CD4-positive, alpha-beta T cell treated with Interleukin-1 beta for 1 hour (primary cell): ENCODE measurements around the gene CD302.
"Not testable (repeated sequence)": the region's sequence is repeated elsewhere in the genome, so short reads cannot be mapped to it uniquely, and the experiment has no call there.

ENCODE experiments used
- DNase-seq, 2 donors: peaks; one replicate each; pipeline ENCODE4 v3.0.0-alpha.2; 2020 to 2022

Gene CD302

GRCh38 chr2:159792599-159792998 is 5.4 kb downstream of the CD302 start:
- no peak for DNase-seq

DNA sequence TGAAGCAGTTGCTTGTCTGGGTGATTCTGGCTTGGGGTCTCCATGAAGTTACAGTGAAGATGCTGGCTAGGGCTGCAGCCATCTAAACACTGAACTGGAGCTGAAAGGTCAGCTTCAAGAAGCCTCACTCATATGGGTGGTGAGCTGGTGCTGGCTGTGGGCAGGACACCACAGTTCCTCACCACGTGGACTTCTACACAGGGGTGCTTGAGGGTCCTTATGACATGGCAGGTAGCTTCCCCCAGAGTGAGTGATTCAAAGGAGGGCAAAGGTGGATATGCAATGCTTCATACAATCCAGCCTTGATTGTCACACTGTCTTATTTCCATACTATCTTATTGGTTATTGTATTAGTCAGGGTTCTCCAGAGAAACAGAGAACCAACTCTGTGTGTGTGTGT is 6.0 kb downstream of the CD302 start:
- DNase-seq, result no peak

GRCh38 chr2:159790323-159790722 is 7.7 kb downstream of the CD302 start:
- no peak for DNase-seq

GRCh38 chr2:159788253-159788652 is 9.8 kb downstream of the CD302 start:
- DNase-seq, result no peak

DNA sequence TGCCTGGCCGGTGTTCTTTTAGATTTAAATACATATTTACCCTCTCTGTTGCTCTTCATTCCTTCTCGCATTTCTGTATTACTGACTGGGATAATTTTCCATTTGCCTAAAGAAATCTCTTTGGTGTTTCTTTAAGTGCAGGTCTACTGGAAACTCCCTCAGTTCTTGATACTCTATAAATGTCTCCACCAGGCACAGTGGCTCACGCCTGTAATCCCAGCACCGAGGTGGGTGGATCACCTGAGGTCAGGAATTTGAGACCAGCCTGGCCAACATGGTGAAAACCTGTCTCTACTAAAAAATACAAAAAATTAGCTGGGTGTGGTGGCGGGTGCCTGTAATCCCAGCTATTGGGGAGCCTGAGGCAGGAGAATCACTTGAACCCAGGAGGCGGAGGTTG is 10.4 kb downstream of the CD302 start:
- DNase-seq, result not testable (repeated sequence)

DNA sequence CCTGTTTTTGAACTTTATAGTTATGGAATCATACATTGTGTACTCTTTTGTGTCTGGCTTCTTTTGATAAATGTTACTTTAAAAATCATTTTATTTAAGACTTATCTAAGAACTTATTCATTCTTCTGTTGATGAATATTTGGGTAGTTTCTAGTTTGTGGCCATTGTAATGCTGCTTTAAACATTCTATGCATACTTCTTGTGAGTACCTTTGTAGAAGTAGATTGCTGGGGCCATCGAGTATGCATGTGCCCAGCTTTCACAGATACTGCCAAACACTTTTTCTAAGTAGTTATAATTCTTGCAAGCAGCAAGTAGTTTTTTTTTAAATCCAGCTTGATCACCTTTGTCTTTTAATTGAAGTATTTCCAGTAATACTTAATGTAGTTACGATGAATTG is 11.1 kb downstream of the CD302 start:
- DNase-seq, result no peak

DNA sequence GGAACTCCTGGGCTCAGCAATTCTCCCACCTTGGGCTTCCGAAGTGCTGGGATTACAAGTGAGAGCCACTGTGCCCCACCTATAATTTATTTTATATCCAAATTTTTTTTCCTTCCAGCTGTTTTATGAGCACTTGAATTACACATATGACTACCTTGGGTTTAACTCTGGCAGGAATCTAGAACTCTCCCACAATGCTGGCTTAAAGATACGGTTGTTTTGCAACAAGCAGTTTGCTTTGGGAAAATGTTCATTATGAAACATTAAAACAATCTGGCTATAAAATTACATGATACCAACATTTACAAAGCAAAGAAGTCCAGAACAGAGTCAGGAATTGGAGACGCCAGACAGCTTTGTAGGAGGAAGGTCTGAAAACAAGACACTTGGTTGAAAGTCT is 12.8 kb downstream of the CD302 start:
- DNase-seq, result no peak

- not testable (repeated sequence) for DNase-seq
These were observed 13.3 kb downstream of the CD302 start for GRCh38 chr2:159784744-159785143.

GRCh38 chr2:159783556-159783955 is 14.5 kb downstream of the CD302 start:
- no peak for DNase-seq

DNA sequence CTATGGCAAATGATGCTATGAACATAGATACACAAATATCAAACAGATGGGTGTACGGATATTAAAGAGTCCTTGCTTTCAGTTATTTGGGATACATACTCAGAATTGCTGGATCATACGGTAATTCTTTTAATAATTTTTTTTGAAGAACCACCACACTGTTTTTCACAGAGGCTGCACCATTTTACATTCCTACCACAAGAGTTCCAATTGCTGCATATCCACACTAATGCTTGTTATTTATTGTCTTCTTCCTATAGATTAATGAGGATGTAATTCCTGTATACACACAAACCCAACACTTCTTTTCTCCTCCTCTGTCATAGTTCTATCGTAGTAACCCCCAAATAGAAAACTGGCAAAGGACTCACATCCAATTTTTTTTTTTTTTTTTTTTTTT is 21.7 kb downstream of the CD302 start:
- DNase-seq, result no peak

DNA sequence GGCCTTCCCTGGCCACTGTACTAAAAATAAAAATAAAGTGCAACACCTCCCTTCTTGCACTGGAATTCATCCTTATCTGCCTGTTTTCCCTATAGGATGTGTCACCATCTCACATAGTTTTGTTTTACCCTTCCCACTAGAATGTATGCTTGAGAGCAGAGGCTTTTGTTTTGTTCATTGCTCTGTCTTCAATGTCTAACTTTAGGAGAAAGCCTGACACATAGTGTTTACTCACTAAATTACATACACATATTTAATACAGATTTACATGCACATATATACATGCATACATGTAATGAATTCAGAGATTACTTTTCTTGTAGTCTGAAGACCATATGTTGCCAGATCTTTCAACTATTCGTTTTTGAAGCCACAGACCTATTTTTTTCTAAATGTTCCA is 23.0 kb downstream of the CD302 start:
- no peak for DNase-seq

DNA sequence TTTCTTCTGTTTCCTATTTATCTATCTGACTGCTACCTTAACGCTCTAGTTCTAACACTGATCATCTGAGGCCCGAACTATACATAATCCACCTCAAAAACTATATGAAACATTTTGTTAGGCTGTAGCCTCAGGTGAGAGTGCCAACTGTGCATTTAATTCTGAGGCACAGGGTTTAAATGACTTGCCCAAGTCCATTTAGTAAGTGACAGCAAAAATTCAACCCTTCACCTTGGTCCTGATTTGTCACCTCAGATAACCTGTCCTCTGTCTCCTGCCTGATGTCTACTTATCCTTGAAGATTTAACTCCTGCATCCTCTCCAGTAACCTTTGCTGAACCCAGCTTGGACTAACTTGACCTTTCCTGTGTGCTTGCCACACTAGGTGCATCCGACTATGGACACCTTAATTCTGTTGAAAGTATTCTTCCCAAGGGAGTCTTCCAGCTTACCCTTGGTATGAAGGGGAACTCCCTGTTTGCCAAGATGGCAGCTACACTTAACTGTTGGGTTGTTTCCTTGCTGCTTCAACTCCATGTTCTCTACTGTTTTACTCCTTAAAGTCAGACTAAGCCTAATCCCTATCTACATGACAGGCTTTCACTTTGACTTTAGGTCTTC is 23.5 kb downstream of the CD302 start:
- no peak for DNase-seq

DNA sequence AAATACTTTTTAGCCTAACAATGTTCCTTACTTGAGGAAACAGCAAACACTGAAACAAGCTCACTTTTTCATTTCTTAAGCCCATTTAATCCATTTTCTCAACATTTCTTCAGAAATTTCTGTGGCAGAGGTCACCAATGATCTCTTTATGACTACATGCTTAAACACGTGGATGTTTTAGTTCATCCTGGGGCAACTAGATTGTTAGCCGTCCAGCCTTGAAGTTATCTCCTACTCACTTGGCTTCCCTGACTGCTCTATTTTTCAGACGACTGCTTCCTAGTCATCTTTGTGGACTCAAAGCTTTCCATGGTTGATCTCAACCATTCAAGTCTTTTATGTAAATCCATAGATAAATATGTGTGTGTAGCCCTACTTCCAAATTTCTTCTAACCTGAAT is 24.1 kb downstream of the CD302 start:
- DNase-seq, result no peak

GRCh38 chr2:159773426-159773825 is 24.6 kb downstream of the CD302 start:
- DNase-seq, result no peak

DNA sequence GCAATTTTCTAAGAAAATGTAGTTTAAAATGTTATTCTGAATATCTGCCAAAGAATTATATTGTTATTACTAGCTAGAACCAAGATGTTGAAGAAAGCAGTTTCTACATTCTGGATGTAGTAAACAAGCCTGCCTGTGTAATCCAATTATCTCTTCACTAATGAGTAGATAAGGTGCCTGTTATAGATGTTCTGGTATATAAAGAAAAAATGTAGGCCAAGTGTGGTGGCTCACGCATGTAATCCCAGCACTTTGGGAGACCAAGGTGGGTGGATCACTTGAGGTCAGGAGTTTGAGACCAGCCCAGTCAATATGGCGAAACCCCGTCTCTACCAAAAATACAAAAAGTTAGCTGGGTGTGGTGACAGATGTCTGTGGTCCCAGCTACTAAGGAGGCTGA is 28.9 kb downstream of the CD302 start:
- no peak for DNase-seq

DNA sequence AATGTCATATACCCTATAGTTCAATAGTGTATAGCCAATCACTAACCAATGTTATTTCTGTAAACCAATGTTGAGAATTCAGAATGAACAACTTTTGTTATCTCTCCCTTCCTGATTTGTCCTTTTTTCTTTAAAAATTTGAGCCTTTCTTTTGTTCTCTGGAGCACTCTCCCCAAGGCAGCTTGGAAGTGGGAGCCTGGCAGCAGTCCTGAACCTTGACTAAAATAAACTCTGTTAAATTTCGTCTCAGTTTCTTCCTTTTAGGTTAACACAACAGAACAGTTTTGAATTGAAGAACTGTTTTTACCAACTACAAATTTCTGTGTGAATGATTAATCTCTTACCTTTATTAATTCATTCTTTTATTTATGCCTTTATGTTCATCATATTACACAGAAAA is 35.9 kb downstream of the CD302 start:
- no peak for DNase-seq

GRCh38 chr2:159760326-159760725 is 37.7 kb downstream of the CD302 start:
- DNase-seq, result no peak

DNA sequence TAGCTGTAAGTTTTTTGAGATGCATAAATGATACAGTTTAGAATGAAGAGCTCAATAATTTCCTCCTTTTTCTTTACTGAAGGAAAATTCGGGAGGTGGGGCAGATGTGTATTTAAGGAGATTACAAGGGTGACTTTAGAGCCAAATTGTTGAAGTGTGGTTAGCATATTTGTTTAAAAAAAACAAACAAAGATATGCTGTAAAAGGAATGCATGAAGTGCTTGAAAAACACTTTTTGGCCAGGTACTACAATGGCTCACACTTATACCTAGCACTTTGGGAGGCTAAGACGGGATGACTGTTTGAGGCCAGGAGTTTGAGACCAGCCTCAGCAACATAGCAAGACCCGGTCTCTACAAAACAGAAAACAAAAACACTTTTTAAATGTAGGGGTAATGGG is 38.4 kb downstream of the CD302 start:
- no peak for DNase-seq

DNA sequence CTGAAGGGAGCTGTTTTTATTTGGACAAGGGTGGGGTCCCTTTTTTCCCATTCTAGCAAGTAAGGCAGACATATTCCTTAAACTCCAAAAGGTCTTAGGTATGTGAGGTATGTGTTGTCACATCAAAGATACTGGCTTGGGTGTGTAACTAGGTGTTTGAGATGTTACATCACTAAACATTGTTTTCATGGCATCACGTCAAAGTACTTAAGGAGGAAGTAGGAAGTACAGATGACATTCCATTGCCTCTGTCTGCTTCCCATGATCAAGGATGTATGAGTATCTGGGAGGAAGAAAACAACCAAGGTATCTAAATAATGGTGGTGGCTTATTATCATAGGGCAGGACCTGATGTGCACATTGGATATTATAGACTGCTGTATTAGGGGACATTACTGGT is 39.3 kb downstream of the CD302 start:
- DNase-seq, result no peak

DNA sequence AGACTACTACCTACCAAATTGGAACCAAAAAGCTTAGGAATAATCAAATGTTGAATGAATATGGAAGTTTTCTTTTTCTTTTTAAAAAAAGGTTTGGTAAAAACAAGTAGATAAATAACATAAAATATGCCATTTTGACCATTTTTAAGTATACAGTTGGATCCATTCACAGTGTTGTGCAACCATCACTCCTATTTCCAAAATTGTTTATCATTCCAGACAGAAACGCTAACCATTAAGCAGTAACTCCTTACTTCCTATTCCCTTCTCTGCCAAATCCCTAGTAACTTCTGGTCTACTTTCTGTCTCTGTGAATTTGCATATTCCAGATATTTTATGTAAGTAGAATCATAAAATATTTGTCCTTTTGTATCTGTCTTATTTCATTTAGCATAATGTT is 39.8 kb downstream of the CD302 start:
- DNase-seq, result no peak

GRCh38 chr2:159755788-159756187 is 42.2 kb downstream of the CD302 start:
- no peak for DNase-seq

DNA sequence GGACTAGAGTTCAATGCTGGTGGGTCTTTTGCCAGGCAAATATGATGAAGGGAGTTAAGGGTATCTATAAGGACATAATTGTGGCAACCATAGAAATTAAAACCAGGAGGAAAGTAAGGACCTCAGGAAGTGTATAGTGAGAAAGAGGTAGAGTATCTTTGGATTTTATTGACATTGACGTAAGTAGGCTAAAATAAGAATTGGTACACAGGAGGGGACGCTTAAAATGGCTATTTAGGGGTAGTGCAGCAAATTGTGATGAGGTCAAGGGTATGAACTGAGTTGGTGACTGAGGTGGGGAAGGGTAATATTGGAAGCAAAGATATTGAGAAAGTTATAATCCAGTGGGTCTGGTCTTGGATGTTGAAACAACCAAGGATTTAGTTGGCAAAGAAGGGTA is 43.0 kb downstream of the CD302 start:
- no peak for DNase-seq

GRCh38 chr2:159753797-159754196 is 44.2 kb downstream of the CD302 start:
- DNase-seq, result no peak

DNA sequence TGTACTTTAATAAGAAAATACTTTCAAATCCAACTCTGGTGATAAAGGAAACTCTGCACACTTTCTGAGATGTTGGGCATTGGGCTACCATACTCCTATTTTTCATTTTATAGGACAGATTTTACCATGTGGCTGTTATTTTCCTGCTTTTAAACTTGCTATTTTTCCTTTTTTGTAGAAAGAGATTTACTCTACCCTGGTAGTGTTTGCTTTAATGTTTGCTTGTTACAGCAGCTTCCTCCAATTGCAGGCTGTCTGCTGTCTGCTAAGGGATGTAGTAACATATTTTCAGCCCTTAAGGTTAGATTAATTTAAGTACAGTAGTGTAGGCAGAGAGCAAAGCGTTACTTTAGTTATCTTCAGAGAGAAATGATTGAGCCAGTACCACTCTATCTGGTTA is 47.1 kb downstream of the CD302 start:
- DNase-seq, result no peak

GRCh38 chr2:159748089-159748488 is 49.9 kb downstream of the CD302 start:
- no peak for DNase-seq

- DNase-seq, result not testable (repeated sequence)
These were observed 52.8 kb downstream of the CD302 start for GRCh38 chr2:159745237-159745636.
